Measurements from ENCODE around the gene VGLL4.
"Not testable (repeated sequence)": the region's sequence is repeated elsewhere in the genome, so short reads cannot be mapped to it uniquely, and the experiment has no call there.

Gene VGLL4

GRCh38 chr3:11605398-11605797 lies 38.3 kb downstream of the VGLL4 start:
- DNase-seq: no peak

GRCh38 chr3:11604139-11604892 lies 39.4 kb downstream of the VGLL4 start:
- DNase-seq: no peak

- no peak for DNase-seq
Measured at GRCh38 chr3:11603628-11604027, 40.1 kb downstream of the VGLL4 start.

- DNase-seq: no peak
Measured at GRCh38 chr3:11602886-11603527, 40.7 kb downstream of the VGLL4 start.

- no peak for DNase-seq
Measured at GRCh38 chr3:11602239-11602840, 41.4 kb downstream of the VGLL4 start.

- peak in 1 of 5 experiments; percentile 24 for DNase-seq
Measured at GRCh38 chr3:11601446-11602238, 42.1 kb downstream of the VGLL4 start.

- no peak for DNase-seq
Measured at GRCh38 chr3:11600501-11601282, 43.0 kb downstream of the VGLL4 start.

- DNase-seq: no peak
Measured at GRCh38 chr3:11596387-11596786, 47.3 kb downstream of the VGLL4 start.

GRCh38 chr3:11595024-11595423 lies 48.7 kb downstream of the VGLL4 start:
- DNase-seq: not testable (repeated sequence)

GRCh38 chr3:11593318-11594034 lies 50.2 kb downstream of the VGLL4 start:
- no peak for DNase-seq

GRCh38 chr3:11592445-11593298 lies 51.0 kb downstream of the VGLL4 start:
- DNase-seq: no peak

- no peak for DNase-seq
Measured at GRCh38 chr3:11591391-11592282, 52.1 kb downstream of the VGLL4 start.

GRCh38 chr3:11591002-11591355 lies 52.7 kb downstream of the VGLL4 start:
- DNase-seq: no peak

- no peak for DNase-seq
Measured at GRCh38 chr3:11589706-11590105, 54.0 kb downstream of the VGLL4 start.

GRCh38 chr3:11588755-11589154 lies 55.0 kb downstream of the VGLL4 start:
- DNase-seq: no peak

- DNase-seq: no peak
Measured at GRCh38 chr3:11588338-11588737, 55.4 kb downstream of the VGLL4 start.

GRCh38 chr3:11587766-11588165 lies 55.9 kb downstream of the VGLL4 start:
- DNase-seq: no peak

- DNase-seq: no peak
Measured at GRCh38 chr3:11584570-11584969, 59.1 kb downstream of the VGLL4 start.

- no peak for DNase-seq
Measured at GRCh38 chr3:11583638-11584046, 60.1 kb downstream of the VGLL4 start.

- no peak for DNase-seq
Measured at GRCh38 chr3:11583235-11583634, 60.5 kb downstream of the VGLL4 start.

All from T-helper 2 cell (primary cell).